Measurements from ENCODE around the gene TXNL4B. TPM values are rescaled to one million over a fixed set of nuclear protein-coding genes. Genes with fewer than 3 reads are reported as not detected.

Gene TXNL4B
- total and polyA plus RNA-seq, 9 of the 15 experiments (the other 6 are each of a cell fraction or from before 2014, with no cell fraction given): 11.9 to 38.0 (median 22.3) TPM

GRCh38 chr16:72072514-72073342 lies 20.7 kb downstream of the TXNL4B start (continued):
- TF ChIP-seq MBD1 (CRISPR knock-in tag; IDR thresholded peaks at IDR 0.05): peak; percentile 60; the same call in 1 of the 2 replicates
- peak; percentile 56; the same call in 1 of the 2 replicates for TF ChIP-seq POLR2H (tag; IDR thresholded peaks at IDR 0.05; ENCODE audit: low read depth)

GRCh38 chr16:72068930-72069329 lies 24.5 kb downstream of the TXNL4B start:
- Histone ChIP-seq H2AFZ (ENCODE audit: low read depth, low read length) (no peak overlapping the region), H3K9me3 (replicated peaks; ENCODE audit: control insufficient read depth, insufficient read depth, low read depth, low read length) (peaks cover 6% of the 10 kb centered on the region), H3K9ac (ENCODE audit: insufficient read depth in 1 of 2, low read depth in 2 of 2, low read length in 2 of 2) (no peak overlapping the region), H3K27ac (ENCODE audit: extremely low read depth, low read depth, low read length) (no peak overlapping the region), H4K20me1 (replicated peaks; ENCODE audit: control insufficient read depth, insufficient read depth, low read length) (no peaks in the 10 kb centered on the region), H3K4me3 (no peak overlapping the region), H3K79me2 (ENCODE audit: control insufficient read depth, insufficient read depth, low read length) (no peaks in the 10 kb centered on the region), H3K4me2 (ENCODE audit: insufficient read depth, low read length) (no peak overlapping the region), H3K4me1 (replicated peaks in 1 of 2; ENCODE audit: control insufficient read depth in 2 of 2, insufficient read depth in 2 of 2, low read length in 2 of 2) (peaks cover 0 to 14% of the 10 kb centered on the region in 2 experiments; a peak in 2 of 5 replicates), H3K36me3 (ENCODE audit: control insufficient read depth, insufficient read depth, low read length) (no peaks in the 10 kb centered on the region), H3K27me3 (ENCODE audit: control insufficient read depth in 2 of 2, insufficient read depth in 2 of 2, low read length in 2 of 2) (peaks cover 5 to 7% of the 10 kb centered on the region in 2 experiments; a peak in 4 of 5 replicates), H3K9me1 (ENCODE audit: control insufficient read depth, insufficient read depth, low read length) (no peaks in the 10 kb centered on the region)
- no peak for TF ChIP-seq ZNF449 (CRISPR knock-in tag; IDR thresholded peaks at IDR 0.05)
- TF ChIP-seq NR1H2 (CRISPR knock-in tag; IDR thresholded peaks at IDR 0.05): no peak
- no peak for TF ChIP-seq POLR2A (conservative IDR thresholded peaks at IDR 0.05)
- TF ChIP-seq CXXC5 (CRISPR knock-in tag; IDR thresholded peaks at IDR 0.05): no peak
- no peak for TF ChIP-seq MTA2 (IDR thresholded peaks at IDR 0.05; ENCODE audit: low read depth)
- no peak for TF ChIP-seq PREB (CRISPR knock-in tag; IDR thresholded peaks at IDR 0.05)
- TF ChIP-seq CBFA2T3 (IDR thresholded peaks at IDR 0.05): no peak
- TF ChIP-seq IRF2 (CRISPR knock-in tag; IDR thresholded peaks at IDR 0.05): no peak
- no peak for TF ChIP-seq ATF7 (IDR thresholded peaks at IDR 0.05)
- TF ChIP-seq ZNF644 (tag; IDR thresholded peaks at IDR 0.05; ENCODE audit: low read depth): no peak
- intact Hi-C loops (cut with micrococcal nuclease): loop anchor here (10.0 kb wide), 1 partner anchor 86 kb away; no protein-coding TSS in a partner anchor
- FAIRE-seq: no peak
- no TSS peak for BruUV-seq (replicated peaks)
- ChIA-PET POLR2A (no interaction called here), CTCF (ENCODE audit: low intra/inter-chr PET ratio) (no interaction called here)
- in situ Hi-C loops (cut with MboI): loop anchor here (5.0 kb wide), 1 partner anchor 33 kb away; no protein-coding TSS in a partner anchor
- 69% methylated on average over 4 of the region's 4 CpGs for WGBS (ENCODE audit: insufficient coverage, low coverage, missing lambda C conversion rate)
- ATAC-seq: no peak
- no peak for DNase-seq (ENCODE audit: extremely low read depth in 1 of 4, low spot score in 3 of 4)
